Thymus (tissue), 11 donors: Measurements from ENCODE around the gene SORCS1. TPM values are rescaled to one million over a fixed set of nuclear protein-coding genes. Genes with fewer than 3 reads are reported as not detected.
A peak's percentile ranks its signal among the peaks of the same experiment; 100 is the strongest.

Experiments
- DNase-seq, 9 donors: peaks; one replicate each; pipeline ENCODE4 v3.0.0-alpha.2; 2013; ENCODE audit warnings: low spot score in 9 of 9, low read depth in 6 of 9, missing footprints in 1 of 9
- H3K27ac ChIP-seq, 2 donors: one replicate each; pipeline ENCODE4 v1.5.1; 2013; ENCODE audit warnings: control low read depth in 1 of 2, low read depth in 1 of 2, low read length in 1 of 2, mild to moderate bottlenecking in 1 of 2, moderate library complexity in 1 of 2
- H3K27me3 ChIP-seq, 2 donors: one replicate each; pipeline ENCODE4 v1.5.1; 2013; ENCODE audit warnings: low read length in 1 of 2; ENCODE audit not compliant: control insufficient read depth in 2 of 2, insufficient read depth in 1 of 2
- H3K36me3 ChIP-seq, 2 donors: one replicate each; pipeline ENCODE4 v1.5.1; 2013; ENCODE audit warnings: low read length in 1 of 2, mild to moderate bottlenecking in 1 of 2, moderate library complexity in 1 of 2; ENCODE audit not compliant: control insufficient read depth in 2 of 2, insufficient read depth in 2 of 2
- H3K4me1 ChIP-seq, 2 donors: one replicate each; pipeline ENCODE4 v1.5.1; 2013; ENCODE audit warnings: low read length in 2 of 2; ENCODE audit not compliant: control insufficient read depth in 2 of 2, insufficient read depth in 2 of 2
- H3K4me3 ChIP-seq, 2 donors: one replicate each; pipeline ENCODE4 v1.5.1; 2013; ENCODE audit warnings: low read length in 2 of 2, control low read depth in 1 of 2, mild to moderate bottlenecking in 1 of 2
- H3K9me3 ChIP-seq, 2 donors: one replicate each; pipeline ENCODE4 v1.5.1; 2013; ENCODE audit warnings: low read length in 1 of 2, mild to moderate bottlenecking in 1 of 2; ENCODE audit not compliant: control insufficient read depth in 2 of 2, insufficient read depth in 1 of 2
- WGBS: extraction: QIAGEN DNeasy Blood & Tissue Kit; methylation state at CpG from one replicate; pipeline ENCODE4 v1.1.7; 2013; 5-methylcytosine and 5-hydroxymethylcytosine counted together
- polyA plus RNA-seq: library from polyadenylated mRNA; stranded (reverse); fragments of 200-250 nt; gene quantifications from one replicate; pipeline ENCODE4 v1.2.3, GENCODE V29; 2013
- total RNA-seq: library from RNA; stranded (reverse); fragments of 120-200 nt; gene quantifications from one replicate; pipeline ENCODE4 v1.2.4, GENCODE V29; 2013
- donor health status: healthy.

The SORCS1 gene
- total and polyA plus RNA-seq, 2 donors: 1.1 to 3.6 TPM

DNA sequence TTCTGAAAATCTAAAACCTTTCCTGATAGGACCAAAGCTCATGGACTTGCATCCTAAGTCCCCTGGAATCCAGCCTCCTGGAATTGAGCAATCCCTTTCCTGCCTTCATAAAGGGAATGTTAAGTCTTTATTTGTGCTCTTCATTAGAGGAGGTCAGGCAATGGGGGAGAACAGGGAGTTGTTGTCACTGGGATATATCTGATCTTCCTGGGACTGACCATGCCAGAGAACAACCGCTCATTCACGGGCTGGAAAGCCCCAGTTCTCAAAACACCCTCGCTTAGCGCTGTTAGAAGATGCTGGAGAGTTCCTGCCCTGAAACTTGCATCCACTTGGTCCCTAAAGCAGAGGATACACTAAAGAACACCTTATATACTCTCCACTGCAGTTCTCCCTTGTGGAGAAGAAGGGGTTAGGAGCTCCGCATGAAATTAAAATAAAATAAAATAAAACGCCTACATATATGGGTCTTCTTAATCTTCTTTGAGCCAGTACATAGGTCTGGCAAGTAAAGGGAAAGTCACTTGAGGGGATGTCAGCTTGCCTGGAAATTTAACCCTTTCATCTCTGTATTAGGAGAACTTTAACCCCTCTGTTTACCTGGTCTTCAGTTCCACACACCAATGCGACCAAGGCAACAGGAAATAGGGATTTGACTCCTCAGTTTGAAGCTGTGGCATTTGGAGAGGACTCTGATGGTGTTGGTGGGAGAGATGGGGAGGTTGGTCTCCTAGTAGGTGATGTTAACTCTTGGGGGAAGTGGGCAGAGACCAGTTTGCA, 1.2 kb downstream of the SORCS1 start:
- Histone ChIP-seq H3K9me3 (no peaks in the 10 kb centered on the region), H3K36me3 (no peaks in the 10 kb centered on the region), H3K4me3 (no peak overlapping the region), H3K4me1 (no peaks in the 10 kb centered on the region), H3K27ac (peak overlapping the region in 1 of 2 donors; percentile 32), H3K27me3 (peaks cover 19 to 36% of the 10 kb centered on the region in 2 donors)
- WGBS: 15% methylated on average over 7 of the region's 7 CpGs
- DNase-seq: no peak

DNA sequence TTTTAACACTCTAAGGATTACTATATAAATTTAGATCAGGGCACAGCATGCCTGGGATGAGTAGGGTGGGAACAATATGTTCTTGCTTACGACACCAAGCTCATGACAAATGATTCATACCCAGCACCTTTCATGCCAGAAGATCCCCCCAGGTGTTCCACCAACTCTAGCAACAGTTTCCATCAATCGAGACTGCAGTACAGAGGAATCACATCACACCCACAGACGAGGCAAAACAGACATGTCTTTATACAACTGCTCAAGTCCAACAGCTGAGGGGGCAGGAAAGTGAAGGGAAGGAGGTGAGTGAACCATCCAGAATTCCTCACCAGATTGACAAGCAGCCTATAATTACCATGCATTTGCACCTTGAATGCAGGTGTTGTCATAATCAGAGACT, 3.6 kb downstream of the SORCS1 start:
- Histone ChIP-seq H3K36me3 (no peaks in the 10 kb centered on the region), H3K4me1 (no peaks in the 10 kb centered on the region), H3K27ac (no peak overlapping the region), H3K9me3 (no peaks in the 10 kb centered on the region), H3K27me3 (peaks cover 19 to 32% of the 10 kb centered on the region in 2 donors), H3K4me3 (no peak overlapping the region)
- no peak for DNase-seq
- WGBS: 49% methylated on average over 3 of the region's 3 CpGs

DNA sequence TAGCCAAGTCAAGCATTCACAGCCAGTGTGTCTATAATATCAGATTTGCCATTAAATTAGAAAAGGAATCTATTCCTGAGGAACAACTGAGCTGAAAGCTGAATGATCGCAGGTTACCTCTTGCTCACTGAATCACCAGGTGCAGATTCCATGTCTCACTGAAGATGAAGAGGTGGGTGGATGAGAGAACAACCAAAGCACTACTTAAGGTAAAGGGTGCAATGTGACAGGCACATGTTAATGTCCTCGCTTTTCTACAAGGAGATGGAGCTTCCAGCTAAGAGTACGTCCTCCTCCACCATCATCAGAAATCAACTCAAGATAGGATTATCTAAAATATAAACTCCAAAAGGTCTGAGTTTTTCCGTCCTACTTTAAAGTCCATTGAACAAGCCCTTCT, 4.6 kb downstream of the SORCS1 start:
- no peak overlapping the region for H3K4me3 ChIP-seq
- peaks cover 18 to 22% of the 10 kb centered on the region in 2 donors for H3K27me3 ChIP-seq
- no peak overlapping the region for H3K27ac ChIP-seq
- no peaks in the 10 kb centered on the region for H3K4me1 ChIP-seq
- 84% methylated on average over 4 of the region's 4 CpGs for WGBS
- H3K9me3 ChIP-seq: no peaks in the 10 kb centered on the region
- no peak for DNase-seq
- no peaks in the 10 kb centered on the region for H3K36me3 ChIP-seq

DNA sequence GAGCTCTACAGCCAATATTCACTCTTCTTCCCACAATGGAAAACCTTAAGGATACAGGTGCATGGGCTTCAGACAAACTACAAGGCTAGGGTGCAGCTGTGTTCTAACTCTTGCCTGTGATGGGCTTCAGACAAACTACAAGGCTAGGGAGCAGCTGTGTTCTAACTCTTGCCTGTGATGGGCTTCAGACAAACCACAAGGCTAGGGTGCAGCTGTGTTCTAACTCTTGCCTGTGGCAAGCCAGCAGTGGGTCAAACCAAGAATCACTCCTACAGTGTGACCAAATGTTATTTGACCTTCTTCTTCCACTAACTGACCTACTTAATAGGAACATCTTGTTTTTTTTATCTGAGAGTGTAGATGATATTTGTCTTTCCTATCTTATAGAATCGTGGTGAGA, 7.4 kb downstream of the SORCS1 start:
- Histone ChIP-seq H3K36me3 (no peaks in the 10 kb centered on the region), H3K27ac (no peak overlapping the region), H3K4me3 (no peak overlapping the region), H3K27me3 (no peaks in the 10 kb centered on the region), H3K4me1 (no peaks in the 10 kb centered on the region), H3K9me3 (peaks cover 0 to 1% of the 10 kb centered on the region in 2 donors)
- WGBS: 91% methylated on average over 1 of the region's 1 CpG
- DNase-seq: no peak

DNA sequence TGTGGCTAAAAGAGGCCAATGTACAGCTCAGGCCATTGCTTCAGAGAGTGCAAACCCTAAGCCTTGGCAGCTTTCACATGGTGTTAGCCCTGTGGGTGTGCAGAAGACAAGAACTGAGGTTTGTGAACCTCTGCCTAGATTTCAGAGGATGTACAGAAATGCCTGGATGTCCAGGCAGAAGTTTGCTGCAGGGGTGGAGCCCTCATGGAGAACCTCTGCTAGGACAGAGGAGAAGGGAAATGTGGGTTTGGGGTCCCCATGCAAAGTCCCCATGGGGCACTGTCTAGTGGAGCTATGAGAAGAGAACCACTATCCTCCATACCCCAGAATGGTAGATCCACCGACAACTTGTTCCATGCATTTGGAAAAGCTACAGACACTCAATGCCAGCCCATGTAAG, 12.4 kb downstream of the SORCS1 start:
- H3K27me3 ChIP-seq: no peaks in the 10 kb centered on the region
- H3K4me3 ChIP-seq: no peak overlapping the region
- no peak for DNase-seq
- WGBS: 93% methylated on average over 1 of the region's 1 CpG
- no peaks in the 10 kb centered on the region for H3K4me1 ChIP-seq
- H3K9me3 ChIP-seq: peaks cover 0 to 1% of the 10 kb centered on the region in 2 donors
- no peaks in the 10 kb centered on the region for H3K36me3 ChIP-seq
- no peak overlapping the region for H3K27ac ChIP-seq

DNA sequence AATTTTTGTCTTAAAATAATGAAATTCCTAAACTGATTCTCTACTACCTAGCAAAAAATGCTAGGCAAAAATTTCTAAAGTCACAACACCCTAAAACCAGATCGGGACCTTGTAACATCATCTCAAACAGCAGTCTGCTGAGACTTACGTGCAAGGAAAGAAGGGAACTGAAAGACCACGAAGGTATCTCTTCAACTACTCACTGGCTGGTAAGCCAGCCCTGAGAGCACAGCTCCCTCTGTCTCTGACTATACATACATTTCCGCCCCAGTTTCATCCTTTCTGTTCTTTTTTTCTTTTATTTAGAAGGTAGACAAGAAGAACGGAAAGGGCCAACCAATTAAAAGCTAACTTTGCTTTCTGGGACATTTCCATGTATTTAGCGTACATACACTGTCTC, 15.6 kb downstream of the SORCS1 start:
- no peaks in the 10 kb centered on the region for H3K4me1 ChIP-seq
- DNase-seq: no peak
- no peak overlapping the region for H3K27ac ChIP-seq
- WGBS: 95% methylated on average over 6 of the region's 6 CpGs
- peaks cover 0 to 1% of the 10 kb centered on the region in 2 donors for H3K9me3 ChIP-seq
- no peaks in the 10 kb centered on the region for H3K27me3 ChIP-seq
- no peaks in the 10 kb centered on the region for H3K36me3 ChIP-seq
- H3K4me3 ChIP-seq: no peak overlapping the region

DNA sequence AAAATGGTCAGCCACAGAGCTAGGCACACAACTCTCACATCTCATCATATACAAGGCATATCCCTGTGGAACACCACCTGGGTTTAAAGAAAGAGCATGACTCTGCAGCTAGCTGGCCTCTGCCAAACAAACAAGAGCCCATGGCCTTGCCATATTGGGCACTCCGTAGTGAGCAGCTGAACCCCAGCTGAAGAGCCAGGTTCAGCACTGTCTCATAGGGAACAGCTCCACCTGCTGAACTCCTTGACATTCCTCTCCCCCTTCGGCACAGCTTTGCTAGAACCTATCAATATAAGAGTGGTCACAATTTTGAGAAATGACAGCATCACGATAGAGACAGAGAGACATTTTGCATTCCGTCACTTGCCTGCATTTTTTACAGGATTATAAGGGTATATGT, 20.0 kb downstream of the SORCS1 start:
- no peaks in the 10 kb centered on the region for H3K36me3 ChIP-seq
- no peaks in the 10 kb centered on the region for H3K4me1 ChIP-seq
- WGBS: 55% methylated on average over 4 of the region's 4 CpGs
- H3K27ac ChIP-seq: no peak overlapping the region
- no peak overlapping the region for H3K4me3 ChIP-seq
- no peak for DNase-seq
- no peaks in the 10 kb centered on the region for H3K27me3 ChIP-seq
- H3K9me3 ChIP-seq: no peaks in the 10 kb centered on the region

DNA sequence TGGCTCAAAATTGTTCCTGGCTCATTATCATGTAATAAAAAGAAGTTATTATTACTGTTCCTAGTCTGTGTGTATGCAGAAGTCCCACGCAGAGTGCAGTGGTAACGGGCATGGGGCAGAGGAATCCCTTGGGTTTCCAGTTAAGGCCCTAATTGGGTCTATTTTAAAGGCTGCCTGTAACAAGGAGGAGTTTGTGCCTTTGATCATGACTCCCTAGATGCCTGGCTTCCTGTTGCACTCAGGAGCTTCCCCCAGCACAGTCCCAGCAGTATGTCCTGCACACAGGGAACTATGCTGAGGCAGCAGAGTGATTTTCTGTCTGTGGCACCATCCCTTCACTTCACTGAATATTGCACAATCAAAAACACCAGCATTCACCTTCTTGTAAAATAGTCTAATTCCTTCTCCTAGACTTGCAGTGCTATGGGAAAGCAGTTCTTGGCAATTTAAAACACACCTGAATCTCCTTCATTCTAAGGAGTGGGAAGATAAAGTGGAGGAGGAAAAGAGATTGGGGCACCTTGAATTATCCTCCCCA, 22.9 kb downstream of the SORCS1 start:
- Histone ChIP-seq H3K27ac (no peak overlapping the region), H3K4me1 (no peaks in the 10 kb centered on the region), H3K27me3 (no peaks in the 10 kb centered on the region), H3K9me3 (no peaks in the 10 kb centered on the region), H3K4me3 (no peak overlapping the region), H3K36me3 (no peaks in the 10 kb centered on the region)
- DNase-seq: no peak
- 83% methylated on average over 2 of the region's 2 CpGs for WGBS

DNA sequence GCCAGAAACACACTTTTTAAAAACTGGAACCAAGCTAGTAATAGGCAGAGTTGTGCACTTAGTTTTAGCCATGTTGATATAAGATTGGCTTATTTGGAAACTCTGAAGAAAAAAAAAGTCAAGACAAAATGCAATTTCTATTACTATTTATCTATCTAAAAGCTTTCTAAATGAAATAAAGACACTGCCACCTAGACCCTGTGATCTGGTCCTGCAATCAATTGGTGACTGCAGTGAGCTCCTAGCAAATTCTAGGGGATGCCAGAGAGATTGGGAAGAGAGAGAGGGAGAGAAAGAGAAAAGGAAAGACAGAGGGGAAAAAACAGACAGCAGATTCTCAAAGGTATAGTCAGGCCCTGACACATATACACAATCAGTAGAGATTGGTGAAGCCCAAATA, 25.3 kb downstream of the SORCS1 start:
- H3K4me3 ChIP-seq: no peak overlapping the region
- no peaks in the 10 kb centered on the region for H3K27me3 ChIP-seq
- no peaks in the 10 kb centered on the region for H3K9me3 ChIP-seq
- H3K4me1 ChIP-seq: no peaks in the 10 kb centered on the region
- DNase-seq: no peak
- H3K36me3 ChIP-seq: no peaks in the 10 kb centered on the region
- H3K27ac ChIP-seq: no peak overlapping the region
